Measurements from ENCODE around the gene CIC.
A peak's percentile ranks its signal among the peaks of the same experiment; 100 is the strongest.

Gene CIC

DNA sequence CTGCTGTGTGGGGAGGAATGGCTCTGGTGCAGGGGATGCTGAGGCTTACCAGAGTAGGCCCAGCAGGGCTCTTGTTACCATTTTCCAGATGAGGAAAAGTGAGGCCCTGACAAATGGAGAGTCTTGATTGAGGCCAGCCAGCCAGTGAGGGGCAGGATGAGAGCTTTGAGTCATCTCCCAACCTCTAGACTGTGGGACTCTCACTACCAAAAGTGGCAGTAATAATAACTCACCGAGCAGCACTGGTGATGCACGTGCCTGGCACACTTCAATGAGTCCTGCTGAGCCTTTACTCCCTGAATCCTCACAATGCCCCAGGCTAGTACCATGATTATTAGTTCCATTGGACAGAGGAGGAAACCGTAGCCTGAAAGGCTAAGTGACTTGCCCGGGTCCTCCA is 7.8 kb downstream of the CIC start:
- DNase-seq (ENCODE audit: low spot score in 2 of 2) (no peak), ATAC-seq (peak; percentile 65)
- Mint-ChIP-seq H3K4me3 (peak overlapping the region; percentile 51), H3K9me3 (no peaks in the 10 kb centered on the region), H3K27ac (peak overlapping the region; percentile 29), H3K4me1 (peaks cover 64% of the 10 kb centered on the region), H3K36me3 (peaks cover 75% of the 10 kb centered on the region)

GRCh38 chr19:42277821-42278451 is 8.9 kb downstream of the CIC start:
- no peaks in the 10 kb centered on the region for H3K9me3 Mint-ChIP-seq
- DNase-seq (ENCODE audit: low spot score in 2 of 2) (no peak), ATAC-seq (no peak)
- peak overlapping the region; percentile 94 for H3K27ac Mint-ChIP-seq
- H3K36me3 Mint-ChIP-seq: peaks cover 70% of the 10 kb centered on the region
- peaks cover 64% of the 10 kb centered on the region for H3K4me1 Mint-ChIP-seq
- H3K4me3 Mint-ChIP-seq: no peak overlapping the region

DNA sequence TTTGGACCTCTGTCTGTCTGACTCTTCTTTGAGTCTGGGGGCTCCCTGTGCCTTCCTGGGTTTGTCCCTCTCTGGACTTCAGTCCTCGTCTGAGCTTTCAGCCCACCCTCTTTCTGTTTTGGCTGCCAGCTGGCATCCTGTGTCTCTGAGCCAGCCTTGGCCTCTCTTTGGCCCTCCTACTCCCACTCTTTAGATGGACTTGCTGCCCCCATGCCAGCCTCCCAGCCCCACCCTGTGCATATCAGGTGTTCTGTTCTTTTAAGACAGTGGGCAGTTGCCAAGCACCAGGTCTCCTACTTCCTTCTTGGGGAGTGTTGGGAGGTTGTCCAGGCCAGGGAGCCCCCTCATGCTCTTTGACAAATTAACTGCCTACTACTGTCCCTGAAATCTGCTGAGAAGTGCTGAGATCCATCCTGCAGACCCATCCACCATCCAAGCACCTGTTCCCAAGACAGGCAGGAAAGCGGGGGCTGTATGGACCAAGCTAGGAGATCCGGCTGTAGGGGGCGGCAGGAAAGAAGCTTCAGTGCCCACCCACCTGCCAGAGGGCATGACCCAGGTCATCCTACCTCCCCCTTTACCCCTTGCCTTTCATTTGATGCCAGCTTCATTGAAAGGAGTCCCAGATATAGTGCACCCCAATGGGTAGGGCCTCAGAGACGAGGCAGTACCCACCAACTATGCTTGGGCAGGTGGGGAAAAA is 9.6 kb downstream of the CIC start:
- peaks cover 64% of the 10 kb centered on the region for H3K36me3 Mint-ChIP-seq
- H3K9me3 Mint-ChIP-seq: no peaks in the 10 kb centered on the region
- peak overlapping the region; percentile 94 for H3K27ac Mint-ChIP-seq
- ATAC-seq: no peak
- peaks cover 60% of the 10 kb centered on the region for H3K4me1 Mint-ChIP-seq
- H3K4me3 Mint-ChIP-seq: no peak overlapping the region
- DNase-seq (ENCODE audit: low spot score in 2 of 2): no peak

GRCh38 chr19:42279155-42279901 is 10.3 kb downstream of the CIC start:
- Mint-ChIP-seq H3K4me3 (no peak overlapping the region), H3K27ac (peak overlapping the region; percentile 94), H3K9me3 (no peaks in the 10 kb centered on the region), H3K36me3 (peaks cover 56% of the 10 kb centered on the region), H3K4me1 (peaks cover 53% of the 10 kb centered on the region)
- DNase-seq (ENCODE audit: low spot score in 2 of 2): no peak
- ATAC-seq: no peak

DNA sequence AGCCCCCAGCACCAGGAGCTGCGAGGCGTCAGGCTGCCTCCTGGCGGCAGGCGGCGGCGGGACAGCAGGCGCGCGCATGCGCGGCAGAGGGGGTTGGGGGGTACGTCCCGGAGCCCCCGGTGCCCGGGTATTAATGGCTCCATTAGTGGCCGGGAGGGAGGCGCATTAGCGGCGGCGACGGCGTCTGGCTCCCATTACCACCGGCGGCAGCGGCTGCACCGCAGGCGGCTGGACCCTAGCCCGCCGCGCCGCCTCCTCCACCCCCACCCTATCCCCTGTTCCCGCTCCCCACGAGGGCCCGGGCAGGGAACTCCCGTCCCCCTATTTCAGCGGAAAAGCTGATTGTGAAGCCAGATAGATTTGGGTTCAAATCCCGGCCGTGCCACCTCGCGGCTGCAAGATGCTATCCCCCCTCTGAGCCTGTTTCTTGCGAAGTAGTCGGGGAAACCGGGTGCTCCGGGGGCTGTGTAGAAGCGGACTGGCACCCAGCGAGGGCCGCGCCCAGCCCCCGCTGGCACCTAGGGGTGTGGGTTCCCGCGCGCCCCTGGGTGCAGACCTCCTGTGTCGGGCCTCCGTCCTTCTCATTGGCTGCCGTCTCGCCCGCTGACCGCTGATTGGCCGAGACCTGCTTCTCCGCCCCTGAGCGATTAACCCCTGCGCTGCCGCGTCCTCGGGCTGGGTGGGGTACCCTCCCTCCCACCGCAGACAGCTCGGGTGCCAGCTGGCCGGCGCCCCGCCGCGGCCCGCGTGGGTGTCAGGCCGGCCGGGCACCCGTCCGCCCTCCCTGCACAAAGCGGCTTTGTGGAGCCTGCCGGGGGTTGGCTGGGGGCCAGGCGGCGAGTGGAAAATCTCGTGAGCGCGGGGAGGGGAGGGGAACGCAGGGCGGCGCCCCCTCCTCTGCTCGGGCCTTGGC is 11.1 kb downstream of the CIC start:
- Mint-ChIP-seq H3K4me1 (peaks cover 52% of the 10 kb centered on the region), H3K27ac (peak overlapping the region; percentile 94), H3K4me3 (no peak overlapping the region), H3K9me3 (no peaks in the 10 kb centered on the region), H3K36me3 (peaks cover 55% of the 10 kb centered on the region)
- peak; percentile 82 to 94 for DNase-seq (ENCODE audit: low spot score in 2 of 2)
- ATAC-seq: peak; percentile 61

GRCh38 chr19:42280815-42281145 is 11.7 kb downstream of the CIC start:
- peak overlapping the region; percentile 94 for H3K27ac Mint-ChIP-seq
- no peak for ATAC-seq
- peaks cover 49% of the 10 kb centered on the region for H3K36me3 Mint-ChIP-seq
- H3K4me1 Mint-ChIP-seq: peaks cover 52% of the 10 kb centered on the region
- H3K9me3 Mint-ChIP-seq: no peaks in the 10 kb centered on the region
- DNase-seq (ENCODE audit: low spot score in 2 of 2): no peak
- H3K4me3 Mint-ChIP-seq: no peak overlapping the region

DNA sequence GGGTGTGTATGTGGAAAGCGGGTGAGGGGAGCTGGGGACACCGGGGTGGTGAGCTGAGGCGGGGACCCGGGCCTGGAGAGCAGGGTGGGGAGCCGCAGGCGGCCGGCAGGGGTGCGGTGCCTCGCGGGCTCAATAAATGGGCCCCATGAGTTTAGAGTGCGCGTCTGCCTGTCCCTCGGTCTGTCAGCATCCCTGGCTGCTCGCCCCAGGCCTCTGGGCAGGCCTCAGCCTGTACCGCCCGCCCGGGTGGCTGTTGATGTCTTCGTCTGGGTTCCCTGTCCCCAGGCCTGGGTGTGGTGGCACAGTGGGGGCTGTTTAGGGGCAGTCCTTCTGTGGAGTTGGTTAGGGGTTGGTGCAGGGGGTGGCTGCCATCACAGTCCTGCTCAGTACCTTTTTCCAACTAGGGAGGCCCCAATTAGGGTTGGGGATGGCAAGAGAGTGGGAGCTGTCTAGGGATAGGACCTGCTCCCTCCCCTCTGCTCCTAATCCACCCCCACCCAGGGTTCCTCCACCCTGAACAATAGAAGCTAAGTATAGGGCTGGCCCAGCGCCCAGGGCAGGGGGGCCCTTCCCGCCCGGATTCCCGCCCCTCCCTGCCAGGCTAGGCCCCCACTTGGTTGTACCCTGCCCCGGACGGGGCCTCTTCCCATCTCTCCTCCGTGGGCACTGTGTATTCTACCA is 12.2 kb downstream of the CIC start:
- no peak overlapping the region for H3K27ac Mint-ChIP-seq

GRCh38 chr19:42281827-42282762 is 13.0 kb downstream of the CIC start:
- no peak overlapping the region for H3K4me3 Mint-ChIP-seq
- H3K9me3 Mint-ChIP-seq: no peaks in the 10 kb centered on the region
- no peak for DNase-seq (ENCODE audit: low spot score in 2 of 2)
- peaks cover 45% of the 10 kb centered on the region for H3K4me1 Mint-ChIP-seq
- ATAC-seq: no peak
- H3K36me3 Mint-ChIP-seq: peaks cover 53% of the 10 kb centered on the region
- no peak overlapping the region for H3K27ac Mint-ChIP-seq

More for the DNA sequence above, 12.2 kb downstream of the CIC start:
- no peak for DNase-seq (ENCODE audit: low spot score in 2 of 2)
- ATAC-seq: no peak
- H3K9me3 Mint-ChIP-seq: no peaks in the 10 kb centered on the region
- H3K4me3 Mint-ChIP-seq: no peak overlapping the region
- H3K4me1 Mint-ChIP-seq: peaks cover 52% of the 10 kb centered on the region
- H3K36me3 Mint-ChIP-seq: peaks cover 46% of the 10 kb centered on the region

DNA sequence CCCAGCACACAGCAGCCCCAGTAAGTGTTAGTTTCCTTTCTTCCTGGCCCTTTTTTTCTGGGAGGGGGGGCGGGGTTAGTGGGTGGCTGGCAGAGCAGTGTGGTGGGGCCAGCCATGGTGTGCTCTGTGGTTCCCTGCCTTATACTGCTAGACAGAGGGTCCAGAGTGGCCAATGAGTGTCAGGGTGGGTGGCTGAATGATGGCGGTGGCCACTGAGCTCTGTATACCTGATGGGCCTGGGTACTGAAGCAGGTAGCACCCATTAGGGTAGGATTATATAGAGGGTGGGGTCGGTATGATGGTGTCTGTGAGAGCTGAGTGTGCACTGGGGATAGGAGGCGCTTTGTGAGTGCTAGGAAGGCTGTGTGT is 13.8 kb downstream of the CIC start:
- Mint-ChIP-seq H3K9me3 (no peaks in the 10 kb centered on the region), H3K27ac (no peak overlapping the region), H3K4me1 (peaks cover 40% of the 10 kb centered on the region), H3K36me3 (peaks cover 53% of the 10 kb centered on the region), H3K4me3 (no peak overlapping the region)
- ATAC-seq (no peak), DNase-seq (ENCODE audit: low spot score in 2 of 2) (no peak)

DNA sequence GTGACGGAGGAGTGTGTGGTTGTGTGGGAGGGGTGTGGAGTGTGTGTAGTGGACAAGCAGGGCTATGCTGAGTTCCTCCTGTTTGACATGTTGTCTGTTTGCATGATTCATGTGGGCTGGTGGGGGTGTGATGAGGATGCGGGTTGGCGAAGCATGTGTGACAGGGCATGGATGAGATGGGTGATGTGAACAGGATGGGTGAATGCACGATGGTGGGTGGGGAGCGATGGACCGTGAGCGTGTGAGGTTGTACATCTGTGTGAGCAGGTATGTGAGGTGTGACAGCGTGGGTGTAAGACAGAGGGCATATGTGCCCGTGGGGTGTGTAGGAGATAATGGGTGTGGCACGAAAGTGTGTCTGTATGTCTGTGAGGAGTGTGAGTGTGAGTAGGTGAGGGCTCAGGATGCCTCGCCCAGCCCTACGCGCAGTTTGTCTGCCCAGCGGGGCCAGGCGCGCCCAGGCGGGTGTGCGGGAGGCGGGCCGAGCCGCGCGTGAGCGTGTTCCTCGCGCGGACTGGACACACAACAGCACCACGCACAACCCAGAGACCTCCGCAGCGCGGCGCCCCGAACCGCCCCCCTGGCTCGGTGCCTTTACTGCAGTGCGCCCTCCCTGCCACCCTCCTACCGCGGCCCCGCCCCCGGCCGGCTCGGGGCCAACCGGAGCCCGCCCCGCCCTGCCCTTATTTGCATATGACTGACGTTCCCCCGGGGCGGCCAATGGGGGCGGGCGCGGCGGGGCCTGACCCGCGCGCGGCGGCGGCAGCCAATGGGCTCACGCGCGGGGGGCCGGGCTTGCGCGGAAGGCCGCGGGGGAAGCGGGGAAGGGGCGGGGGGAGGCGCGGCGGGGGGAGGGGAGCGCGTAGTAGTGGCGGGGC is 14.4 kb downstream of the CIC start:
- peaks cover 33% of the 10 kb centered on the region for H3K4me1 Mint-ChIP-seq
- no peak overlapping the region for H3K27ac Mint-ChIP-seq
- H3K4me3 Mint-ChIP-seq: no peak overlapping the region
- ATAC-seq: peak; percentile 78
- peak; percentile 86 to 92 for DNase-seq (ENCODE audit: low spot score in 2 of 2)
- H3K36me3 Mint-ChIP-seq: peaks cover 53% of the 10 kb centered on the region
- no peaks in the 10 kb centered on the region for H3K9me3 Mint-ChIP-seq

DNA sequence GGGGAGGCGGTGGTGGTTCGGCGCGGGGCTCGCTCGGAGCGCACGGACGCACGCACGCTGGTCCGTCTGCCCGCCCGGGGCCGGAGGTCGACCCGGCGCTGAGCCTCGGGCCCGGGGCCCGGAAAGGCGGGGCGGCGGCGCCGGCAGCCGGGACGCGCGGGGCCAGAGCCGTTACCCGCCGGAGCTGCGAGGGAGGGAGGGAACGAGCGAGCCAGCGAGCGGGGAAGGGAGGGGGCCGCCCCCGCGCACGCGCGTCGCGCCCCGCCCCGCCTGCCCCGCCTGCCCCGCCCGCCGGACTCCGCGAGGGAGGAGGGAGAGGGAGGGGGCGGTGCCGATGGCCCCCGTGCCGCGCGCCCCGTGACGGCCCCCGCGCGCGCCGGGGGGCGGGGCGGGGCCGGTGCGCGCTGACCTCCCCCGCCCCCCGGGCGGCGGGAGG is 15.0 kb downstream of the CIC start:
- Mint-ChIP-seq H3K36me3 (peaks cover 55% of the 10 kb centered on the region), H3K4me1 (peaks cover 27% of the 10 kb centered on the region), H3K4me3 (peak overlapping the region; percentile 84), H3K9me3 (no peaks in the 10 kb centered on the region), H3K27ac (no peak overlapping the region)
- ATAC-seq (peak; percentile 33), DNase-seq (ENCODE audit: low spot score in 2 of 2) (peak in 1 of 2 donors; percentile 73)

GRCh38 chr19:42284591-42285341 is 15.7 kb downstream of the CIC start:
- no peak for ATAC-seq
- Mint-ChIP-seq H3K36me3 (peaks cover 55% of the 10 kb centered on the region), H3K4me1 (peaks cover 20% of the 10 kb centered on the region), H3K4me3 (peak overlapping the region; percentile 84), H3K27ac (peak overlapping the region; percentile 90), H3K9me3 (no peaks in the 10 kb centered on the region)
- DNase-seq (ENCODE audit: low spot score in 2 of 2): no peak

All from stimulated activated effector memory CD8-positive, alpha-beta T cell treated with anti-CD3 and anti-CD28 coated beads, Interleukin-12 subunit alpha, Interleukin-12 subunit beta, amount 100 ng/mL, for 72 hours (primary cell).